CD4-positive, CD25-positive, alpha-beta regulatory T cell (primary cell): Measurements from ENCODE around the gene MTHFD1. TPM values are rescaled to one million over a fixed set of nuclear protein-coding genes. Genes with fewer than 3 reads are reported as not detected.

Experiments used
- ATAC-seq, 2 donors: fragments of 150-1000 bp; cut with Tn5 transposase; one replicate each; pipeline ENCODE4 v1.10.0; 2021; ENCODE audit warnings: low read depth in 2 of 2, moderate number of reproducible peaks in 2 of 2, moderate library complexity in 1 of 2
- DNase-seq, 3 donors: peaks; one replicate each; pipeline versions ENCODE4 v3.0.0 to v3.0.0-alpha.2; 2012 to 2022; ENCODE audit warnings: mixed read lengths in 1 of 3
- H3K27ac ChIP-seq: one replicate; pipeline ENCODE4 v1.7.0; 2013; ENCODE audit warnings: mild to moderate bottlenecking, low read length; ENCODE audit not compliant: insufficient read depth, poor library complexity, severe bottlenecking
- H3K27me3 ChIP-seq: one replicate; pipeline ENCODE4 v1.7.0; 2013; ENCODE audit warnings: low read length; ENCODE audit not compliant: control insufficient read depth, insufficient read depth
- H3K36me3 ChIP-seq: one replicate; pipeline ENCODE4 v1.7.0; 2013; ENCODE audit warnings: mild to moderate bottlenecking, low read length, moderate library complexity; ENCODE audit not compliant: control insufficient read depth, insufficient read depth
- H3K4me1 ChIP-seq: 2 replicates; pipeline ENCODE4 v1.7.0; 2013; ENCODE audit warnings: mild to moderate bottlenecking, low read length; ENCODE audit not compliant: insufficient read depth, control insufficient read depth, poor library complexity, severe bottlenecking
- H3K4me3 ChIP-seq: one replicate; pipeline ENCODE4 v1.7.0; 2013; ENCODE audit warnings: low read depth, mild to moderate bottlenecking, low read length, moderate library complexity
- H3K9me3 ChIP-seq, 2 experiments: 1 replicate in 1 of 2; 2 replicates in 1 of 2; pipeline ENCODE4 v1.7.0; 2013; ENCODE audit warnings: low read length in 2 of 2, mild to moderate bottlenecking in 1 of 2, moderate library complexity in 1 of 2; ENCODE audit not compliant: control insufficient read depth in 2 of 2
- H3K27ac Mint-ChIP-seq, 3 donors: one replicate each; pipeline ENCODE4 v1.8.0; 2020 to 2022; ENCODE audit warnings: mild to moderate bottlenecking in 3 of 3, mixed read lengths in 3 of 3, moderate library complexity in 2 of 3
- H3K27me3 Mint-ChIP-seq: one replicate; pipeline ENCODE4 v1.8.0; 2022; ENCODE audit warnings: mild to moderate bottlenecking, mixed read lengths
- H3K36me3 Mint-ChIP-seq: one replicate; pipeline ENCODE4 v1.8.0; 2020; ENCODE audit warnings: mixed read lengths
- H3K4me1 Mint-ChIP-seq, 4 donors: one replicate each; pipeline ENCODE4 v1.8.0; 2020 to 2022; ENCODE audit warnings: mixed read lengths in 4 of 4, mild to moderate bottlenecking in 1 of 4
- H3K4me3 Mint-ChIP-seq, 4 donors: one replicate each; pipeline ENCODE4 v1.8.0; 2020 to 2022; ENCODE audit warnings: mild to moderate bottlenecking in 4 of 4, mixed read lengths in 4 of 4, moderate library complexity in 3 of 4
- H3K9me3 Mint-ChIP-seq, 7 donors: one replicate each; pipeline ENCODE4 v1.8.0; 2020 to 2022; ENCODE audit warnings: mixed read lengths in 7 of 7, mild to moderate bottlenecking in 3 of 7, moderate library complexity in 2 of 7
- polyA plus RNA-seq, 4 donors: library from polyadenylated mRNA; unstranded; fragments of 300-500 nt; fragmentation: Illumina TruSeq; gene quantifications; one replicate each; pipeline ENCODE4 v1.2.3, GENCODE V29; 2021
- total RNA-seq: library from RNA; stranded (reverse); gene quantifications from one replicate; pipeline ENCODE4 v1.2.3, GENCODE V29; 2022

Gene MTHFD1
- total and polyA plus RNA-seq, 5 donors from 2014 or later = 38.7 to 60.4 (median 40.3) TPM

GRCh38 chr14:64394423-64394822, 6.3 kb downstream of the MTHFD1 start:
- Histone ChIP-seq H3K9me3 (no peaks in the 10 kb centered on the region), H3K36me3 (peaks cover 2% of the 10 kb centered on the region), H3K4me3 (no peak overlapping the region), H3K27ac (no peak overlapping the region), H3K27me3 (no peaks in the 10 kb centered on the region), H3K4me1 (peaks cover 7% of the 10 kb centered on the region)
- H3K27ac Mint-ChIP-seq = no peak overlapping the region
- DNase-seq (no peak), ATAC-seq (no peak)
- no peaks in the 10 kb centered on the region for H3K9me3 Mint-ChIP-seq
- H3K27me3 Mint-ChIP-seq = no peaks in the 10 kb centered on the region
- H3K4me3 Mint-ChIP-seq = peak overlapping the region in 1 of 4 donors; percentile 5
- H3K4me1 Mint-ChIP-seq = peaks cover 17 to 52% (median 25%) of the 10 kb centered on the region in 4 donors
- H3K36me3 Mint-ChIP-seq = peaks cover 9% of the 10 kb centered on the region

DNA sequence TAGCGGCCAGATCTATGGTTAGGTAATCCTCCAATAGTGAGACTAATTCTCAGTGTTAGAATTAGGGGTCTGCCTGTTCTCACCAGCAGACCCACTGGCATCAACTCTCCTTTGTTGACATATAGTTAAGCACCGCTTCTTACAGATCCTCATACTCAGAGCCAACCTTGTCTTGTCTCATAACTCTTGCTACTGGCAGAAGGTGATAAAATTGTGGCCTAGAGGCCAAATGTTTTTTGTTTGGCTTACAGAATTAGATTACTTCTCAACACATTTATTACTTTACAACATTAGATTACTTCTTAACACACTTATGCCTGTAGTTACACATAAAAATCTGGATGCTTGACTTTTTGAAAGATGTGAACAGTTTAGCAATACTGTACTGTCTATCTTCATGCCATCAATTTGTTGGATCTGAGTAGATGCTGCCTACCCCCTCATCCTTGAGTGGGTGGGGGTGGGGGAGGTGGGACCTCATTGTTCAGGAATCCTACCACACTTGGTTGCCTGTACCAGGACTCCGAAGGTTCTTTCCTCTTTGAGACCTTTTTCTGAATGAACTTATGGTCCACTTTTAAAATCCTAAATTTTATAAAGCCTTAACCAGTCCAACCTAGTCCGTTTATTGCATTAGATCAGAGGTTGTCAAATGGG, 7.0 kb downstream of the MTHFD1 start:
- H3K4me1 Mint-ChIP-seq = peaks cover 11 to 45% (median 20%) of the 10 kb centered on the region in 4 donors

DNA sequence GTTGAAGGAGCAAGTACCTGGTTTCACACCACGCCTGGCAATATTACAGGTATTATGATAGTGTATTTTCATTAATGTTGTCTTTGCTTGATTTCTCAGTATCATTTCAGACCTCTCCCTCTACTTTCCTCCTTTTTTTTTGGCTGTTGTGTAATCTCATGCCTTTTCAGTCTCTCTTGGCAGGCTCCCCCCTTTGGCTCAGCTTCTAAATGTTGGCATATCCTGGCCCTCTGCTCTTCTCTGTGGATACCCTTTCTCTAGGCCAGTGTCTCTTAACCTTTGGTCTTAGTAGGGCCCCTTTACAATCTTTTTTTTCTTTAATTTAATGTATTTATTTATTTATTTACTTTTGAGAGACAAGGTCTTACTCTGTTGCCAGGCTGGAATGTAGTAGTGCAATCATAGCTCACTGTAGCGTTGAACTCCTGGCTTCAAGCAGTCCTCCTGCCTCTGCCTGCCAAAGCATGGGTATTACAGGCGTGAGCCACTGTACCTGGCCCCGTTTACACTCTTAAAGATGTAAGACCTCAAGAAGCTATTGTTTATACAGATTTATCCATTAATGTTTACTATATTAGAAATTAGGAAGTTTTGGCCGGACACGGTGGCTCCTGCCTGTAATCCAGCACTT, 12.8 kb downstream of the MTHFD1 start:
- H3K27ac ChIP-seq = no peak overlapping the region
- H3K9me3 ChIP-seq = no peaks in the 10 kb centered on the region
- Mint-ChIP-seq H3K27me3 (no peaks in the 10 kb centered on the region), H3K9me3 (no peaks in the 10 kb centered on the region), H3K27ac (no peak overlapping the region), H3K36me3 (peaks cover 27% of the 10 kb centered on the region), H3K4me1 (peaks cover 0 to 13% (median 12%) of the 10 kb centered on the region in 4 donors), H3K4me3 (no peak overlapping the region)
- H3K4me3 ChIP-seq = no peak overlapping the region
- H3K36me3 ChIP-seq = peaks cover 5% of the 10 kb centered on the region
- DNase-seq (no peak), ATAC-seq (no peak)
- no peaks in the 10 kb centered on the region for H3K27me3 ChIP-seq
- no peaks in the 10 kb centered on the region for H3K4me1 ChIP-seq

More for the DNA sequence above, 7.0 kb downstream of the MTHFD1 start:
- ATAC-seq (no peak), DNase-seq (no peak)
- Mint-ChIP-seq H3K9me3 (no peaks in the 10 kb centered on the region), H3K36me3 (peaks cover 9% of the 10 kb centered on the region), H3K4me3 (peak overlapping the region in 1 of 4 donors; percentile 5), H3K27me3 (no peaks in the 10 kb centered on the region), H3K27ac (peak overlapping the region in 1 of 3 donors; percentile 9)
- peaks cover 2% of the 10 kb centered on the region for H3K36me3 ChIP-seq
- no peak overlapping the region for H3K27ac ChIP-seq
- H3K27me3 ChIP-seq = no peaks in the 10 kb centered on the region
- no peaks in the 10 kb centered on the region for H3K4me1 ChIP-seq
- no peak overlapping the region for H3K4me3 ChIP-seq
- no peaks in the 10 kb centered on the region for H3K9me3 ChIP-seq

- no peak overlapping the region for H3K4me3 ChIP-seq
- peaks cover 5% of the 10 kb centered on the region for H3K36me3 ChIP-seq
- Mint-ChIP-seq H3K4me1 (peaks cover 4 to 17% (median 12%) of the 10 kb centered on the region in 4 donors), H3K4me3 (no peak overlapping the region), H3K27me3 (no peaks in the 10 kb centered on the region), H3K9me3 (no peaks in the 10 kb centered on the region), H3K36me3 (peaks cover 30% of the 10 kb centered on the region), H3K27ac (no peak overlapping the region)
- ATAC-seq (no peak), DNase-seq (no peak)
- H3K4me1 ChIP-seq = no peaks in the 10 kb centered on the region
- H3K27ac ChIP-seq = no peak overlapping the region
- H3K9me3 ChIP-seq = no peaks in the 10 kb centered on the region
- no peaks in the 10 kb centered on the region for H3K27me3 ChIP-seq
These were observed 13.8 kb downstream of the MTHFD1 start for GRCh38 chr14:64401949-64402348.

- no peaks in the 10 kb centered on the region for H3K4me1 ChIP-seq
- H3K27me3 ChIP-seq = no peaks in the 10 kb centered on the region
- peak overlapping the region in 1 of 3 donors; percentile 38 for H3K27ac Mint-ChIP-seq
- no peak overlapping the region for H3K4me3 ChIP-seq
- no peaks in the 10 kb centered on the region for H3K27me3 Mint-ChIP-seq
- H3K36me3 Mint-ChIP-seq = peaks cover 34% of the 10 kb centered on the region
- H3K27ac ChIP-seq = no peak overlapping the region
- H3K4me1 Mint-ChIP-seq = peaks cover 4 to 14% (median 12%) of the 10 kb centered on the region in 4 donors
- H3K36me3 ChIP-seq = peaks cover 5% of the 10 kb centered on the region
- H3K9me3 ChIP-seq = no peaks in the 10 kb centered on the region
- no peak overlapping the region for H3K4me3 Mint-ChIP-seq
- DNase-seq (no peak), ATAC-seq (no peak)
- no peaks in the 10 kb centered on the region for H3K9me3 Mint-ChIP-seq
These were observed 17.1 kb downstream of the MTHFD1 start for GRCh38 chr14:64405295-64405694.

- Mint-ChIP-seq H3K27ac (no peak overlapping the region), H3K36me3 (peaks cover 34% of the 10 kb centered on the region), H3K9me3 (no peaks in the 10 kb centered on the region), H3K4me1 (peaks cover 4 to 13% (median 10%) of the 10 kb centered on the region in 4 donors), H3K27me3 (no peaks in the 10 kb centered on the region), H3K4me3 (no peak overlapping the region)
- DNase-seq (no peak), ATAC-seq (no peak)
- Histone ChIP-seq H3K27ac (no peak overlapping the region), H3K4me1 (no peaks in the 10 kb centered on the region), H3K27me3 (no peaks in the 10 kb centered on the region), H3K9me3 (no peaks in the 10 kb centered on the region), H3K36me3 (peaks cover 12% of the 10 kb centered on the region), H3K4me3 (no peak overlapping the region)
These were observed 19.2 kb downstream of the MTHFD1 start for GRCh38 chr14:64407329-64407728.

GRCh38 chr14:64409126-64409920, 21.2 kb downstream of the MTHFD1 start:
- DNase-seq = no peak
- Histone ChIP-seq H3K36me3 (peaks cover 14% of the 10 kb centered on the region), H3K27me3 (no peaks in the 10 kb centered on the region), H3K27ac (no peak overlapping the region), H3K9me3 (no peaks in the 10 kb centered on the region), H3K4me3 (no peak overlapping the region), H3K4me1 (no peaks in the 10 kb centered on the region)
- H3K27me3 Mint-ChIP-seq = no peaks in the 10 kb centered on the region
- peaks cover 4 to 10% (median 7%) of the 10 kb centered on the region in 4 donors for H3K4me1 Mint-ChIP-seq
- no peak overlapping the region for H3K4me3 Mint-ChIP-seq
- ATAC-seq = no peak
- no peak overlapping the region for H3K27ac Mint-ChIP-seq
- peaks cover 29% of the 10 kb centered on the region for H3K36me3 Mint-ChIP-seq
- no peaks in the 10 kb centered on the region for H3K9me3 Mint-ChIP-seq
